ENCODE measurements around the gene MACROD1.

Gene MACROD1

GRCh38 chr11:64072871-64073270, 93.0 kb downstream of the MACROD1 start:
- TF ChIP-seq GATA2 (IDR thresholded peaks at IDR 0.05; ENCODE audit: low read depth, low read length) (no peak), GATA3 (IDR thresholded peaks at IDR 0.05; ENCODE audit: low read depth, low read length) (no peak)

DNA sequence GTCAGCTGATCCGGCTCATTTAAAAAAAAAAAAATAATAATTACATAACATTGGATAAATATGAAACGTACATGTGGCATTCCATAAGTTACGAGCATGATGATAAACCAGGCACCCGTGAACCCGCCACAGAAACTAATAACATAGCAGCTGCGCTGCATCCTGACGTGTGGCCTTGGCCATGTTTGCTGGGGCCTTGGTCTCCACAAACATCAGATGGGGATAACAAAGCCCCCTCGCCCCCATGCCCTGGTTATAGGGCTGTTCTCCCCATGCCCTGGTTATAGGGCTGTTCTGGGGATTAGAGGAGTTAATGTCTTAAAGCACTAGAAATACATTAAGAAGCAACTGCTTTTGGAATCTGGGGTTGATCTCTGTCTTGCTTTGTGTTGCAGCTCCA, 93.5 kb downstream of the MACROD1 start:
- TF ChIP-seq GATA3 (IDR thresholded peaks at IDR 0.05; ENCODE audit: low read depth, low read length): no peak
- no peak for TF ChIP-seq GATA2 (IDR thresholded peaks at IDR 0.05; ENCODE audit: low read depth, low read length)

GRCh38 chr11:64071849-64072248, 94.1 kb downstream of the MACROD1 start:
- TF ChIP-seq GATA2 (IDR thresholded peaks at IDR 0.05; ENCODE audit: low read depth, low read length): no peak
- TF ChIP-seq GATA3 (IDR thresholded peaks at IDR 0.05; ENCODE audit: low read depth, low read length): no peak

DNA sequence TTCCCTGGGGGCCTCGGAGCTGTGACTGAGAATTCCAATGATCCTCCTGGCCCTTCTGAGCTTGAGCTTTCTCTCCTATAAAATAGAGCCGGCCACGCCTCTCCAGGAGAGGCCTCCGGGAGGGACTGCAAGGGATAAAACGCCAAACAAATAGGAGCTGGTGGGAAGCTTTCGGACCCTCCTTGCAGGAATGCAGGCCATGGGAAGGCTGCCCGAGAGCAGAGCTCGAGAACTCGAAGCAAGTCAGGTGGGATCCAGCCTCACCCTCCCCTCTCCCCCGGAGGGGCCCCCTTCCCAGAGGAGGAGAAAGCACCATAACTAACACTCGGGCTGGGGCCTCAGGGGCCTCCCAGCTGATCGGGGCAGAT, 95.6 kb downstream of the MACROD1 start:
- TF ChIP-seq GATA3 (IDR thresholded peaks at IDR 0.05; ENCODE audit: low read depth, low read length) (no peak), GATA2 (IDR thresholded peaks at IDR 0.05; ENCODE audit: low read depth, low read length) (no peak)

DNA sequence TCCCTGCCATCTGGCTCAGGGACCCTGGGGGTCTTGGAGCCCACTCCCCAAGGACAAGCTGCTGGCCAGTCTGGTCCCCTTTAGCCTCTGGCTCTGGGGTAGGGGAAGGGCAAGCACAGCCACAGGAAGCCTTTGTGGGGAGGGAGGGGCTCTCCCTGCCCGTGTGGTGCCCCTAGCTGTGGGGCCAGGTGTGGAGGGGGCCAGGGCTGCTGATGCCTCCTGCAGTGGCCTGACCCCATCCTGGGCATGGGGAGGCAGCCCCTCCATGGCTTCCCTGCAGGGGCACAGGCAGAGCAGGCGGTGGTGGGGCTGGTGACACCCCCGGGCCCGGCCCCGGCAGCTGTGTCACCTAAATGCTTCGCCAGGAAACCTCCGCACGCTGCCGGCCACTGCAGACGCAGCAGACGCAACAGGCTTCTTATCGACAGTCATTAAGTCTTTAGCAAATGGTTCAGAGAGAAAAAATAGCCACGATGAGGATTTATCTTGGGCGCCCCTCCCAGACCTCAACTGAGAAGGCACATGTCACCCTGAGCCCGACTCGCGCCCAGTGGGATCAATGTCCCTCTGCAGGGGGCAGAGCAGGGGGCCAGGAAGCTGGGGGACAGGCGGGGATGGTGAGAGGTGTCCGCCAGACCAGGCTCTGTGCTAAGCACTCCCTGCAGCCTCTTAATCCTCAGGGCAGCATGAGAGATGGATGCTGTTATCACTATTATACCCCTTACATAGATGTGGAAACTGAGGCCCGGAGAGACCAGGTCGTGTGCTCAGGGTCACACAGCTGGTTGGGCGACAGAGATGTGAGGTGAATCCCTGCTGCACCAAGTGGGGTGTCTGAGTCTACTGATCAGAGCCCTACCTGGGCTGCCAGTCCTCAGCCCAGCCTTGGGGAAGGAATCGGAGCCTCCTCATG, 96.3 kb downstream of the MACROD1 start:
- TF ChIP-seq GATA2 (IDR thresholded peaks at IDR 0.05; ENCODE audit: low read depth, low read length) (no peak), GATA3 (IDR thresholded peaks at IDR 0.05; ENCODE audit: low read depth, low read length) (no peak)

- TF ChIP-seq GATA2 (IDR thresholded peaks at IDR 0.05; ENCODE audit: low read depth, low read length) (no peak), GATA3 (IDR thresholded peaks at IDR 0.05; ENCODE audit: low read depth, low read length) (no peak)
Measured at GRCh38 chr11:64068705-64069400, 97.1 kb downstream of the MACROD1 start.

GRCh38 chr11:64067230-64067993, 98.5 kb downstream of the MACROD1 start:
- TF ChIP-seq GATA2 (IDR thresholded peaks at IDR 0.05; ENCODE audit: low read depth, low read length) (no peak), GATA3 (IDR thresholded peaks at IDR 0.05; ENCODE audit: low read depth, low read length) (no peak)

- TF ChIP-seq GATA2 (IDR thresholded peaks at IDR 0.05; ENCODE audit: low read depth, low read length) (no peak), GATA3 (IDR thresholded peaks at IDR 0.05; ENCODE audit: low read depth, low read length) (no peak)
Measured at GRCh38 chr11:64065712-64066111, 100.2 kb downstream of the MACROD1 start.

GRCh38 chr11:64065141-64065465, 100.8 kb downstream of the MACROD1 start:
- TF ChIP-seq GATA3 (IDR thresholded peaks at IDR 0.05; ENCODE audit: low read depth, low read length) (no peak), GATA2 (IDR thresholded peaks at IDR 0.05; ENCODE audit: low read depth, low read length) (no peak)

GRCh38 chr11:64064374-64065140, 101.4 kb downstream of the MACROD1 start:
- TF ChIP-seq GATA3 (IDR thresholded peaks at IDR 0.05; ENCODE audit: low read depth, low read length): no peak
- no peak for TF ChIP-seq GATA2 (IDR thresholded peaks at IDR 0.05; ENCODE audit: low read depth, low read length)

DNA sequence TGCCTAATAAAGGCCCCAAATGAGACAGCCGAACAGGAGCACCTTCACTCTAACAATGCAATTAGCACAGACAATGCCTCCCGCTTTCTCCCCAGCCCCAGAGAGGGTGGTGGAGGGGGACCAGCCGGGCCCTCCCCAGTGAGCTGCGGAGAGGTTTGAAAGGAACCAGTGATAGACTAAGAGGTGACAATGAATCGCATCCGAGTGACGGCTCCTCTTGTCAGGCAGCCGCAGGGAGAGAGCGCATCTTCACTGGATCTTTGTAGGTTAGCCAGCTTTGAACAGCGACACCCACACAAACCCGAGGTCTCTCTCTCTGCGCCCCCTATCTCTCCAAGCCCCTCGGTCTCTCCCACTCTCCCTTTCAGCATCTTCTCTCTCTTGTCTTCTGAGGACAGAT, 102.1 kb downstream of the MACROD1 start:
- no peak for TF ChIP-seq GATA3 (IDR thresholded peaks at IDR 0.05; ENCODE audit: low read depth, low read length)
- TF ChIP-seq GATA2 (IDR thresholded peaks at IDR 0.05; ENCODE audit: low read depth, low read length): no peak

GRCh38 chr11:64062185-64063039, 103.5 kb downstream of the MACROD1 start:
- TF ChIP-seq GATA2 (IDR thresholded peaks at IDR 0.05; ENCODE audit: low read depth, low read length) (no peak), GATA3 (IDR thresholded peaks at IDR 0.05; ENCODE audit: low read depth, low read length) (no peak)
